A673 (cell line): ENCODE data around the gene PPARGC1A. TPM values are rescaled to one million over a fixed set of nuclear protein-coding genes. Genes with fewer than 3 reads are reported as not detected.

Source experiments
- BruUV-seq: library from RNA; stranded (reverse); fragments of 400-500 nt; replicated peaks from 2 replicates; lab custom pipeline; 2021; lab: Mats Ljungman, UMichigan
- CTCF ChIA-PET: fragments of 300-600 bp; sonication (Branson Sonifier 250); formaldehyde crosslinking; loops from one replicate; lab custom pipeline; 2022; ENCODE audit warnings: antibody characterized with exemption; lab: Charles Lee
- POLR2A ChIA-PET: fragments of 300-600 bp; sonication (Branson Sonifier 250); formaldehyde crosslinking; loops from one replicate; lab custom pipeline; 2022; ENCODE audit warnings: antibody characterized with exemption; ENCODE audit not compliant: low non-redundant PET; lab: Charles Lee
- DNase-seq: peaks from one replicate; pipeline ENCODE4 v3.0.0-alpha.2; 2015; ENCODE audit warnings: low spot score
- H3K27ac ChIP-seq: fragments of 200-600 bp; sonication (generic); 2 replicates; pipeline ENCODE4 v1.5.1; 2016; ENCODE audit warnings: mixed run types, low read depth, mild to moderate bottlenecking, mixed read lengths, antibody characterized with exemption, low read length; ENCODE audit not compliant: poor library complexity, severe bottlenecking
- H3K27me3 ChIP-seq: fragments of 200-600 bp; sonication (generic); replicated peaks from 2 replicates; pipeline ENCODE4 v1.6.1; 2017; ENCODE audit warnings: mixed run types, low read depth, mild to moderate bottlenecking, mixed read lengths, antibody characterized with exemption, low read length; ENCODE audit not compliant: insufficient read depth, poor library complexity
- H3K36me3 ChIP-seq: fragments of 200-600 bp; sonication (generic); 2 replicates; pipeline ENCODE4 v1.6.1; 2016; ENCODE audit warnings: mixed run types, mild to moderate bottlenecking, mixed read lengths, antibody characterized with exemption, low read length; ENCODE audit not compliant: insufficient read depth, poor library complexity, severe bottlenecking
- H3K4me1 ChIP-seq: fragments of 200-600 bp; sonication (generic); 2 replicates; pipeline ENCODE4 v1.6.1; 2017; ENCODE audit warnings: mixed run types, mild to moderate bottlenecking, mixed read lengths, antibody characterized with exemption, low read length; ENCODE audit not compliant: insufficient read depth, poor library complexity, severe bottlenecking
- H3K4me3 ChIP-seq: fragments of 200-600 bp; sonication (generic); 2 replicates; pipeline ENCODE4 v1.5.1; 2016; ENCODE audit warnings: low read depth, mixed run types, mild to moderate bottlenecking, mixed read lengths, low read length; ENCODE audit not compliant: poor library complexity, severe bottlenecking
- H3K9me3 ChIP-seq: fragments of 200-600 bp; sonication (generic); 2 replicates; pipeline ENCODE4 v1.6.1; 2016; ENCODE audit warnings: mixed run types, low read depth, mild to moderate bottlenecking, mixed read lengths, antibody characterized with exemption, low read length; ENCODE audit not compliant: poor library complexity, severe bottlenecking
- CTCF ChIP-seq: fragments of 300-800, 200-600 bp; sonication (generic); conservative IDR thresholded peaks from 2 replicates; pipeline ENCODE4 v1.5.1; 2017; ENCODE audit warnings: low read depth, mild to moderate bottlenecking, antibody characterized with exemption, low read length, moderate library complexity, mixed read lengths
- EZH2 ChIP-seq: fragments of 200-600 bp; sonication (generic); IDR thresholded peaks from 2 replicates; pipeline ENCODE4 v1.6.1; 2017; ENCODE audit warnings: borderline replicate concordance, low read depth, mild to moderate bottlenecking, mixed read lengths, antibody characterized with exemption, low read length; ENCODE audit not compliant: poor library complexity, severe bottlenecking
- intact Hi-C: fragments of 100-400 bp; cut with micrococcal nuclease; formaldehyde crosslinking; loops from one replicate; pipeline ENCODE4 v1.10.0; 2022; ENCODE audit not compliant: unreplicated experiment
- total RNA-seq: library from RNA; stranded (reverse); gene quantifications from 2 replicates; pipeline ENCODE4 v1.2.3, GENCODE V29; 2021

The PPARGC1A gene
- total RNA-seq, 1 experiment from 2014 or later: not detected

GRCh38 chr4:23878246-23878891 lies 11.5 kb downstream of the PPARGC1A start:
- Histone ChIP-seq H3K4me3 (no peak overlapping the region), H3K27ac (no peak overlapping the region), H3K9me3 (no peaks in the 10 kb centered on the region), H3K36me3 (no peaks in the 10 kb centered on the region), H3K4me1 (no peaks in the 10 kb centered on the region), H3K27me3 (peaks cover 17% of the 10 kb centered on the region)
- intact Hi-C loops: no loop called here
- ChIA-PET CTCF (no interaction called here), POLR2A (no interaction called here)
- TF ChIP-seq EZH2 (no peak), CTCF (no peak)
- BruUV-seq: no TSS peak
- no peak for DNase-seq

GRCh38 chr4:23877758-23878229 lies 12.1 kb downstream of the PPARGC1A start:
- Histone ChIP-seq H3K9me3 (no peaks in the 10 kb centered on the region), H3K27me3 (peaks cover 19% of the 10 kb centered on the region), H3K27ac (no peak overlapping the region), H3K4me1 (no peaks in the 10 kb centered on the region), H3K4me3 (no peak overlapping the region), H3K36me3 (no peaks in the 10 kb centered on the region)
- BruUV-seq: no TSS peak
- no peak for TF ChIP-seq EZH2
- no peak for TF ChIP-seq CTCF
- intact Hi-C loops: no loop called here
- CTCF ChIA-PET: no interaction called here
- DNase-seq: no peak
- POLR2A ChIA-PET: no interaction called here

- Histone ChIP-seq H3K36me3 (no peaks in the 10 kb centered on the region), H3K27ac (no peak overlapping the region), H3K9me3 (no peaks in the 10 kb centered on the region), H3K4me3 (no peak overlapping the region), H3K27me3 (peaks cover 19% of the 10 kb centered on the region), H3K4me1 (no peaks in the 10 kb centered on the region)
- ChIA-PET POLR2A (no interaction called here), CTCF (no interaction called here)
- no TSS peak for BruUV-seq
- intact Hi-C loops: no loop called here
- no peak for TF ChIP-seq CTCF
- no peak for TF ChIP-seq EZH2
- DNase-seq: no peak
Observed at GRCh38 chr4:23876418-23877089, 13.3 kb downstream of the PPARGC1A start.
